GM18907 (cell line): Measurements from ENCODE around the gene CPT1B.
"Not testable (repeated sequence)": the region's sequence is repeated elsewhere in the genome, so short reads cannot be mapped to it uniquely, and the experiment has no call there.

Experiments used
- ATAC-seq: cut with Tn5 transposase; IDR thresholded peaks from one replicate; pipeline ENCODE4 v1.9.1; 2021; ENCODE audit warnings: mild to moderate bottlenecking, moderate library complexity; ENCODE audit not compliant: unreplicated experiment

Gene CPT1B

GRCh38 chr22:50547263-50547985 lies 30.8 kb downstream of the CPT1B start:
- no peak for ATAC-seq

GRCh38 chr22:50546326-50547262 lies 31.6 kb downstream of the CPT1B start:
- no peak for ATAC-seq

- no peak for ATAC-seq
Measured at GRCh38 chr22:50545522-50546325, 32.5 kb downstream of the CPT1B start, which contains the start of gene KLHDC7B. Gene KLHDC7B (plus strand): TSS chr22:50545899. CDS start chr22:50546244, 345 bp downstream.

- no peak for ATAC-seq
Measured at GRCh38 chr22:50544746-50545253, 33.4 kb downstream of the CPT1B start.

GRCh38 chr22:50544078-50544745 lies 34.0 kb downstream of the CPT1B start:
- ATAC-seq: no peak

- ATAC-seq: no peak
Measured at GRCh38 chr22:50542416-50542927, 35.8 kb downstream of the CPT1B start.

GRCh38 chr22:50541667-50542026 lies 36.6 kb downstream of the CPT1B start:
- ATAC-seq: not testable (repeated sequence)

GRCh38 chr22:50540381-50540780 lies 37.8 kb downstream of the CPT1B start:
- no peak for ATAC-seq

GRCh38 chr22:50537765-50538164 lies 40.5 kb downstream of the CPT1B start:
- no peak for ATAC-seq

- no peak for ATAC-seq
Measured at GRCh38 chr22:50536226-50536625, 42.0 kb downstream of the CPT1B start.

GRCh38 chr22:50535113-50535512 lies 43.1 kb downstream of the CPT1B start:
- no peak for ATAC-seq

GRCh38 chr22:50533856-50534711 lies 44.1 kb downstream of the CPT1B start:
- ATAC-seq: not testable (repeated sequence)

- ATAC-seq: no peak
Measured at GRCh38 chr22:50532824-50533796, 45.1 kb downstream of the CPT1B start.

- no peak for ATAC-seq
Measured at GRCh38 chr22:50531962-50532674, 46.1 kb downstream of the CPT1B start.

- no peak for ATAC-seq
Measured at GRCh38 chr22:50531546-50531961, 46.7 kb downstream of the CPT1B start.

- ATAC-seq: no peak
Measured at GRCh38 chr22:50530877-50531545, 47.2 kb downstream of the CPT1B start.

GRCh38 chr22:50530580-50530876 lies 47.7 kb downstream of the CPT1B start:
- no peak for ATAC-seq
